Inferior parietal cortex (tissue), 1 donor: ENCODE measurements around the gene MAPK7.

Experiments
- DNase-seq: peaks from one replicate; pipeline ENCODE4 v3.0.0-alpha.2; 2016; ENCODE audit errors: extremely low spot score

MAPK7 gene

GRCh38 chr17:19398301-19399181 lies 20.2 kb downstream of the MAPK7 start:
- DNase-seq, result no peak

- DNase-seq, result no peak
Observed at GRCh38 chr17:19399750-19400450, 21.6 kb downstream of the MAPK7 start.

DNA sequence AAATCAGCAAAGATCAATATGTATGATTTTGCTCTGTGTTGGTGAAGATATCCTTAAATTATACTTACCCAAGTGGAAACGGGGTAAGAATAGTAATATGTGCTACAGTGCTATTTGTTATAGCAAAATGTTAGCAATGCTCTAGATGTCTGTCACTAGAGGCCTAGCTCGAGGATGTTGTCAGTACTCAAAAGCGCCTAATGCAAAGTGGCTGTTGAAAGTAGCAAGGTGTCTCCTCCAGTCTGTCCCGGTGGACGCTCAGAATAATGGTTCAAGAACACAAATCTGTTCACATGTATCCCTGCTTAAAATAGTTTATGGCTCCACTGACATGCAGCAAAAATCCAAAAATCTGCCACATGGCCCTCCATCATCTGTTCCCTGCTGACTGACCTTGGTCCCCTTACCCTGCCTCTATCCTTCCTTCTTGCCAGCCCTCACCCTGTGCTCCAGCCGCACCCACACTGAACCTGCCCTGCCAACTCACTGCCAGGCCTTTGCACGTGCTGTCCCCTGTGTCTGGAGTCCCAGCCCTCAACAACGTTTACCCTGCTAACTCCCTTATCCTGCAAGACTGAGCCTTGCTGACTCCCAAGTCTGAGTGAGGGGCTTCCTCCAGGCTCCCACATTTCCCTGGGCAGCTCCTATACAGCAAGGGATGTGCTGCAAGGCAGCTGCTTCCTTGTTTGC lies 23.2 kb downstream of the MAPK7 start:
- DNase-seq, result no peak

DNA sequence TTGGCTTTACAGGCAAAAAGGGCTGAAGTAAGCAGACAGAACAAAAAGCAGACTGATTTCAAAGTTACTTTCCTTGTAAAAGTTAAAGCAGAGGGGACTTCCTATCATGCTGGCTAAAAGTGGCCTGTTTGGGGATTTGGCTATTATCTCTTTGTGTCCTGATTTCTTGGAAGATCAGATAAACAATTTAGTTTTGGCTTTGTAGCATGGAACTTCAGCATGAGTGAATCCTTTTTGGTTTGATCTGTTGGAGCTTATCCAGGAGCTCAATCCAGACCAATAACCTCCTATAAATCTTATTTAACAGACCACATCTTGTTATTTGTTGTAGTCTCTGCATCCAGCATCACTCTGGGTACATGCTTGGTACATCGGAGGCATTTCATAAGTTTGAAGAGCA lies 23.9 kb downstream of the MAPK7 start:
- no peak for DNase-seq

GRCh38 chr17:19403021-19403420 lies 24.7 kb downstream of the MAPK7 start:
- DNase-seq, result no peak

GRCh38 chr17:19404264-19404663 lies 26.0 kb downstream of the MAPK7 start:
- no peak for DNase-seq

DNA sequence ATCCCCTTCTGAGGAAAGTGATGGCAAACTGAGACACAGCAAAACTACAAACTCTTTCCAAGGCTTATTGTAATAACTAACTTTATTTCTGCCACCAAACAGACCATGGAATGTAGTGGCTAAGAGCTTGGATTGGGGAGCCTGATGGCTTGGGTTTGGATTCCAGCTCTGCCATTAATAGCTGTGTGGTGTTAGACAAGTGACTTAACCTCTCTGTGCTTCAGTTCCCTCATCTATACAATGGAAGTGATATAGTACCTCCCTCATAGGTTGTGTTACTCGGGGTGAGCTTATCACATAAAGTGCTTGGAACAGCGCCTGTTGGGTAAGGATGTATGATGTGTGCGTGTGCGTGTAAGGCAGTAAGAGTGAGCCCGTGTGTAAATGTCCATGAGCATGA lies 26.8 kb downstream of the MAPK7 start:
- no peak for DNase-seq

DNA sequence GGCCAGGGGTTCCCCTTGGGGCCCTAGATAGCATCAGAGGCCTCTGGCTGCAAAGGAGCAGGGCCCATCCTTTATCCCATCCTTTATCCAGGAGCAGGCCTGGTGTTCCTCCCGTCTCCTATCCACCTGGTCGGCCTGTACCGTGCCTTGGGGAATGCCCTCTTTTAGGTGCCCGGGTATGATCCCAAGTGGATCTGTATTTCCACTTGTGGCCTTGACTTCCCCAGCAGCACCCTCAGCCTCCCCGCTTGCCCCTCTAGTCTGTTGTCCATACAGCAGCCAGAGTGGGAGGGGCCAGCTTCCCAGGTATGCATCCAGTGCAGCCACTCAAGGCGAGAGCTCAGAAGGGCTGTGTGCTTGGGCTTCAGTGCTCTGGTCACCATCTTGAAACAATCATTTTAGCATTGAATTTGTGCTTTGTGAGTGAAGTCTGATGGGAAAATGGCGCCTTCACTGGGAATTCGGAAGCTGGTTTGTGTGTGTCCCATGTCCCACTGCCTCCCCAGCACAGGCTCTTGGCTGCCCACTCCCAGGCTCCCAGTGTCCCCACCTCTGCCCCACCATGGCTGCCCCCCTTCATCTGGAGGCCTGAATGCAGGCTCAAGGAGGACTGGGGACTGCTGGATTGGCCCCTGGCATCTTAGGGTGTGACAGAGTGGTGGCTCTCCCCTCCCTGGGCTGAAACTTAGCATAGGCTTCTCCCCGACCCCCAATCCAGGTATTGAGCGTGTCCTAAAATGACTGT lies 29.5 kb downstream of the MAPK7 start:
- DNase-seq, result no peak

- DNase-seq, result no peak
Observed at GRCh38 chr17:19408346-19408710, 30.0 kb downstream of the MAPK7 start.

DNA sequence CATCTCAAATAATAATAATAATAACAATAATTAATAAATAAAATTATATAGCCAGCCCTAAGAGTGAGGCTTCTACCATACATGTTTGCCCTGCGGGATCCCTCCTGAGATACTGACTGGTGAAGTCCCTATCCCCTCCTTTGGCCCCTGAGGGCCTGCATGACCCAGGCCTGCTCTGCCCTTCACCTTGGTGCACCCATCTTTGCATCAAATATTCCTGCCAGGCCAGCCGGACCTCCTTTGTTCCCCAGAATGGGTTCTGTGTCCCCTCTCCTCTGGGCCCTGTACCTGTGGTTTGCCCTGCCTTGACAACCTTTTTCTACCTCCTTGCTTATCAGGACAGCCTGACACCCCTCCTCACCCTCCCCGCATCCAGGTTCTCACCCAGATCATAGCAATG lies 30.8 kb downstream of the MAPK7 start:
- DNase-seq, result no peak

DNA sequence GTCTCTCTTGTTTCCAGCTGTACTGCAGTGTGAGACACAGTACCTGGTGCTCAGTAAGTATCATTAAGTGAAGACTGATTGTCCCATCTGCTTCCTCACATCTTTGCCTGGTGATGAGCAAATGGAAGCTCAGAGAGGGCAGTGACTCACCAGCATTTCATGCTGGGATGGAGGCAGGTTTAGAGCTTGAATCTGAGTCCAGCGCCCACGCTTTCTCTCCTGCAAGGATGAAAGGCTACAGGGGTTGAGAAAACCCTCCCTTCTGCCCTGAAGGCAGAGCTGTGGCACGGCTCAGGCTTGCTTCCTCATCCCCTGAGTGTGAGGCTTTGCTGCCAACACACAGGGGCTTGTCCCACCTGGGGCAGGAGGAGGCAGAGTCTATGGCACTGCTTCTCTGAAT lies 31.2 kb downstream of the MAPK7 start:
- DNase-seq, result peak; percentile 14

GRCh38 chr17:19410091-19410490 lies 31.8 kb downstream of the MAPK7 start:
- no peak for DNase-seq

DNA sequence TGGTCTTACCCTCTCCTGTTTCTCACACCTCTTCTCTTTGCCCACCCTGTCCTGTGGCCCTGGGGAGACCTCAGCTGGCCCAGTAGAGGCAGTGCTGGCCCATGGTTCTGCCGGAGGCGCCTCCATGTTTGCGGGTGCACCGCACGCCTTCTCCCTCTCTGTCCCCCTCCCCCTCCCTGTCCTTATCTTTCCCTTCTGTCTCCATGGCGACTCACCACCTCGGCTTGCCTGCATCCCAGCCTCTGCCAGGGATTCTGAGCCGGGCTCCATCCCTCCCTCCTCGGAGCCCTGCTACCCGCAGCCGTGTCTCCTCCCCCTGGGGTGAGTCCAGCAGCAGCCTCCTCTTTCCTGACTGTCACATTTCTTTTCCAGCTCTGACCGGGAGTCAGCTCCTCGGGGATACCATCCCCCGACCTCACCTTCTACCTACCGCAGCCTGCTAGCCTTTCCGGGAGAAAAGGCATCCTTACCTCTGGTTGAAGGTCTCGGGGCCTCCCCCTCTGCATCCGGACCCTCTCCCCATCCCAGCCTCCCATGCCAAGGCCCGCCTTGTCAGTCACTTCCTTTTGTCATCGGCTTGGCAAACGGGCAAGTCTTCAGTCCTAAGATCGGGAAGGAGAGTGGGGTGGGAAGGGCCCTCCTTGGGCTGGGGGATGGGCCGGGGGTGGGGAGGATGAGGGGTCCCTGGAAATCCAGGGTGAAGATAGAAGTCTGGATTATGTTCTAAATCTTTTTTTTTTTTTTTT lies 32.8 kb downstream of the MAPK7 start, which contains the start of gene RNF112:
RNF112 (plus strand) TSS at position 358 of the 746 bp plus-strand sequence; CDS start at position 535, 177 bp downstream.
- peak; percentile 56 for DNase-seq

GRCh38 chr17:19411631-19412030 lies 33.3 kb downstream of the MAPK7 start:
- DNase-seq, result peak; percentile 21

GRCh38 chr17:19412510-19412909 lies 34.2 kb downstream of the MAPK7 start:
- DNase-seq, result no peak

GRCh38 chr17:19412984-19413383 lies 34.7 kb downstream of the MAPK7 start:
- no peak for DNase-seq

- DNase-seq, result no peak
Observed at GRCh38 chr17:19413761-19414160, 35.5 kb downstream of the MAPK7 start.

DNA sequence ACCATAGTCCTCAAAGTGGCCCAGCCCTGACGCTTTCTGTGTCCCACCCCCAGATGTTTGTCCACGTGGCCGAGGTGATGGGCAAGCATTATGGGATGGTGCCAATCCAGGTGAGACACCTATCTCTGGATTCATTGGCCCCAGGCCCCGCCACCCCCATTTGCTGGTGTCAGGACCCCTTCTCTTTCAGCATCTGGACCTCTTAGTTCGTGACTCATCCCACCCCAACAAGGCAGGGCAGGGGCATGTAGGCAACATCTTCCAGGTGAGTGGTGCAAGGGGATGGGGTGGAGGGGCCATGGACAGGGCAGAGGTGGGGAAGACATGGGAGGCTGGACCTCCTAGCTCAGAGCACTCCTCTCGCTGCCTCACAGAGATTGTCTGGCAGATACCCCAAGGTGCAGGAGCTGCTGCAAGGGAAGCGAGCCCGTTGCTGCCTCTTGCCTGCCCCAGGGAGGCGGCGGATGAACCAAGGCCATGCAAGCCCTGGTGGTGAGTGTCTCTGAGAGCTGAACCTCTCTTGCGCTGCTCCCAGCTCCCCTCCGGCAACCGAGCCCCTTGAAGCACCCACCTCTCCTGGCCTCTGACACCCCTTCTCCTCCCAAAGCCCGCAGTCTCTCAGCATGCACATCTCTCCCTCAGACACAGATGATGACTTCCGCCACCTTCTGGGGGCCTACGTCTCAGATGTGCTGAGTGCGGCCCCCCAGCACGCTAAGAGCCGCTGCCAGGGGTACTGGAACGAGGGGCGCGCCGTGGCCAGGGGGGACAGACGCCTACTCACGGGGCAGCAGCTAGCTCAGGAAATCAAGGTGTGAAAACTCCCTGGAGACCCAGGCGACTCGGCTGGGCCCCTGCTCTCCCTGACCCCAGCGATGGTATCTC lies 36.3 kb downstream of the MAPK7 start:
- no peak for DNase-seq

- no peak for DNase-seq
Observed at GRCh38 chr17:19415311-19415710, 37.0 kb downstream of the MAPK7 start.
